SK-N-SH (cell line): ENCODE data around the gene NIPAL3. TPM values are rescaled to one million over a fixed set of nuclear protein-coding genes. Genes with fewer than 3 reads are reported as not detected.

Experiments
- CTCF ChIA-PET: fragments of 300-600, 350-600 bp; formaldehyde crosslinking; extraction: SDS; loops from one replicate; lab custom pipeline; 2021; lab: Yijun Ruan, JAX
- POLR2A ChIA-PET: fragments of 350-600 bp; sonication (Branson Sonifier 250); formaldehyde crosslinking; extraction: SDS; loops from one replicate; lab custom pipeline; 2020; ENCODE audit warnings: antibody characterized with exemption, inconsistent platforms; lab: Yijun Ruan, JAX
- DNase-seq: peaks from one replicate; pipeline ENCODE4 v3.0.0; 2012
- H2AFZ ChIP-seq: fragments of 200-600 bp; sonication (generic); 2 replicates; pipeline ENCODE4 v1.8.1; 2016; ENCODE audit warnings: antibody characterized with exemption, mild to moderate bottlenecking, low read depth
- H3F3A ChIP-seq: fragments of 200-600 bp; sonication (generic); replicated peaks from 2 replicates; pipeline ENCODE3; 2016; ENCODE audit warnings: antibody characterized with exemption, mild to moderate bottlenecking; ENCODE audit not compliant: insufficient read depth
- H3K27ac ChIP-seq, 2 experiments: fragments of 200-500 bp in 1 of 2; fragments of 200-600 bp in 1 of 2; sonication (Bioruptor generic) in 1 of 2; sonication (generic), shearing (Covaris generic) in 1 of 2; 2 replicates each; pipeline versions ENCODE4 v1.5.1 to v1.6.1; 2014 to 2016; ENCODE audit warnings: low read depth in 2 of 2, inconsistent platforms in 1 of 2, low read length in 1 of 2, mild to moderate bottlenecking in 1 of 2, mixed read lengths in 1 of 2
- H3K27me3 ChIP-seq: fragments of 200-600 bp; sonication (generic), shearing (Covaris generic); 2 replicates; pipeline ENCODE4 v1.6.1; 2016; ENCODE audit warnings: mixed run types; ENCODE audit not compliant: insufficient read depth
- H3K36me3 ChIP-seq, 2 experiments: fragments of 200-500 bp in 1 of 2; fragments of 200-600 bp in 1 of 2; sonication (Bioruptor generic) in 1 of 2; sonication (generic) in 1 of 2; replicated peaks in 1 of 2; 2 replicates each; pipeline versions ENCODE3 to v1.5.1; 2014 to 2016; ENCODE audit warnings: low read length in 1 of 2, mild to moderate bottlenecking in 1 of 2; ENCODE audit not compliant: insufficient read depth in 2 of 2, control insufficient read depth in 1 of 2
- H3K4me1 ChIP-seq, 2 experiments: fragments of 200-500 bp in 1 of 2; fragments of 200-600 bp in 1 of 2; sonication (Bioruptor generic) in 1 of 2; sonication (generic), shearing (Covaris generic) in 1 of 2; 2 replicates each; pipeline versions ENCODE4 v1.5.1 to v1.6.1; 2014 to 2016; ENCODE audit warnings: low read depth in 1 of 2, low read length in 1 of 2, mixed run types in 1 of 2; ENCODE audit not compliant: insufficient read depth in 2 of 2, control insufficient read depth in 1 of 2
- H3K4me2 ChIP-seq: fragments of 200-600 bp; sonication (generic), shearing (Covaris generic); 2 replicates; pipeline ENCODE4 v1.6.1; 2017; ENCODE audit warnings: mixed run types
- H3K4me3 ChIP-seq, 2 experiments: fragments of 200-500 bp in 1 of 2; fragments of 200-600 bp in 1 of 2; sonication (Bioruptor generic) in 1 of 2; sonication (generic), shearing (Covaris generic) in 1 of 2; 2 replicates each; pipeline versions ENCODE4 v1.5.1 to v1.8.1; 2014 to 2016; ENCODE audit warnings: low read depth in 2 of 2, inconsistent platforms in 1 of 2, low read length in 1 of 2, mild to moderate bottlenecking in 1 of 2, mixed read lengths in 1 of 2, moderate library complexity in 1 of 2
- H3K79me2 ChIP-seq: fragments of 200-600 bp; sonication (generic); 2 replicates; pipeline ENCODE4 v1.8.1; 2017; ENCODE audit warnings: mild to moderate bottlenecking; ENCODE audit not compliant: insufficient read depth
- H3K9ac ChIP-seq: fragments of 200-600 bp; sonication (generic); 2 replicates; pipeline ENCODE4 v1.6.1; 2017; ENCODE audit warnings: mixed run types
- H3K9me2 ChIP-seq: fragments of 200-600 bp; sonication (generic); 2 replicates; pipeline ENCODE4 v1.6.1; 2017; ENCODE audit warnings: mixed run types
- H3K9me3 ChIP-seq: fragments of 200-600 bp; sonication (generic); 2 replicates; pipeline ENCODE4 v1.6.1; 2017; ENCODE audit warnings: mixed run types, mild to moderate bottlenecking, moderate library complexity
- H4K20me1 ChIP-seq: fragments of 200-600 bp; sonication (generic); 2 replicates; pipeline ENCODE4 v1.6.1; 2017; ENCODE audit warnings: mild to moderate bottlenecking, mixed run types; ENCODE audit not compliant: insufficient read depth
- CHD2 ChIP-seq: fragments of 150-350 bp; IDR thresholded peaks from 2 replicates; pipeline ENCODE4 v1.6.1; 2018; ENCODE audit warnings: low read length; ENCODE audit not compliant: partially characterized antibody
- EP300 ChIP-seq, 2 experiments: IDR thresholded peaks; 2 replicates each; pipeline versions ENCODE4 v1.4.0 to v1.6.1; 2012; ENCODE audit warnings: borderline replicate concordance in 1 of 2, low read depth in 1 of 2, low read length in 1 of 2
- JUND ChIP-seq: IDR thresholded peaks from 2 replicates; pipeline ENCODE4 v1.4.0; 2012
- MXI1 ChIP-seq: IDR thresholded peaks from 2 replicates; pipeline ENCODE4 v1.6.1; 2012; ENCODE audit warnings: mild to moderate bottlenecking, low read depth, low read length, improper control_type of control experiment
- POLR2AphosphoS5 ChIP-seq: IDR thresholded peaks from 2 replicates; pipeline ENCODE4 v1.6.1; 2012; ENCODE audit warnings: low read depth, low read length
- RAD21 ChIP-seq: IDR thresholded peaks from 2 replicates; pipeline ENCODE4 v1.6.1; 2012; ENCODE audit warnings: mild to moderate bottlenecking, low read length
- RFX5 ChIP-seq: IDR thresholded peaks from 2 replicates; pipeline ENCODE4 v1.6.1; 2012; ENCODE audit warnings: mild to moderate bottlenecking, improper control_type of control experiment, low read length
- RXRA ChIP-seq: IDR thresholded peaks from 2 replicates; pipeline ENCODE4 v1.4.0; 2012; ENCODE audit warnings: low read depth, mild to moderate bottlenecking, borderline replicate concordance
- SMC3 ChIP-seq: IDR thresholded peaks from 2 replicates; pipeline ENCODE4 v1.6.1; 2012; ENCODE audit warnings: low read depth, low read length, improper control_type of control experiment
- TAF1 ChIP-seq: IDR thresholded peaks from 2 replicates; pipeline ENCODE4 v1.6.1; 2012; ENCODE audit warnings: low read depth, mild to moderate bottlenecking, low read length, moderate library complexity, borderline replicate concordance
- YY1 ChIP-seq: IDR thresholded peaks from 2 replicates; pipeline ENCODE4 v1.4.0; 2012; ENCODE audit warnings: low read depth, mild to moderate bottlenecking
- WGBS: methylation state at CpG from one replicate; pipeline ENCODE4 v1.1.6; 2017; ENCODE audit warnings: low lambda C conversion rate; 5-methylcytosine and 5-hydroxymethylcytosine counted together
- polyA plus RNA-seq, 3 experiments: library from polyadenylated mRNA; depleted of rRNA; stranded (reverse); fragments of >200 nt; gene quantifications; 2 replicates each; pipeline ENCODE4 v1.2.3, GENCODE V29; 2012
- TF ChIP-seq, protein P1 (sequence below): fragments of 150-350 bp; IDR thresholded peaks from 2 replicates; pipeline ENCODE4 v1.6.1; 2017; ENCODE audit warnings: antibody characterized with exemption, low read length, low read depth, borderline replicate concordance
- TF ChIP-seq, protein P2 (sequence below): fragments of 150-350 bp; IDR thresholded peaks from 2 replicates; pipeline ENCODE4 v1.6.1; 2016; ENCODE audit warnings: mild to moderate bottlenecking, low read depth, low read length
- TF ChIP-seq, protein P3 (sequence below): fragments of 200-600 bp; sonication (generic); IDR thresholded peaks from 2 replicates; pipeline ENCODE4 v1.6.1; 2017; ENCODE audit warnings: antibody characterized with exemption, mild to moderate bottlenecking, moderate library complexity
- TF ChIP-seq, protein P4 (sequence below): IDR thresholded peaks from 2 replicates; pipeline ENCODE4 v1.4.0; 2012; ENCODE audit warnings: low read depth

NIPAL3 gene
- polyA plus RNA-seq, 1 of the 3 experiments (the other 2 are of a cell fraction) = 20.3 TPM

DNA sequence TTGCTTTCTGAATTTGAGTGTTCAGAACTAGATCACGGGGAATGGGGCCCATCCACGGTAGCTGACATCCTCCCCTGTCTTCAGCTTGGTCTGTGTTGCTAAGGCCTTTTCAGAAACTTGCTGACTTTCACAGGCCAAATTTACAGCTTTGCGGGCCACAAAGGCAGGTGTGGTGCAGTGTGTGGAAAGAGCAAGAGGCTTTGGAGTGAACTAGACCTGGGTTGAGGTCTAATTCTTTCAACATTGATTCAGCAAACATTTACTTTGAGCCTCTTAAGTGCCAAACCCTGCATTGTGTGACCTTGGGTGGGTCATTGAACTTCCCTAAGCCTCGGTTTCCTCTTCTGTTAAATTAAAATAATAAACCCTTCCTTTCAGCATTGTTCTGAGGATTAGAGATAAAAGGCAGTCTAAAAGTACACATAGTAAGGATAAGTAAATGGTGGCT lies 26.3 kb upstream of the NIPAL3 start:
- Histone ChIP-seq H3K9me3 (no peaks in the 10 kb centered on the region), H3K9me2 (no peaks in the 10 kb centered on the region), H3F3A (peaks cover 13% of the 10 kb centered on the region), H3K4me2 (no peak overlapping the region), H3K9ac (no peak overlapping the region), H3K4me1 (peaks cover 5 to 18% of the 10 kb centered on the region in 2 experiments; a peak in 2 of 4 replicates), H3K36me3 (peaks cover 2 to 4% of the 10 kb centered on the region in 2 experiments), H2AFZ (no peak overlapping the region), H3K27me3 (no peaks in the 10 kb centered on the region), H4K20me1 (no peaks in the 10 kb centered on the region), H3K79me2 (no peaks in the 10 kb centered on the region; the same call in 1 of the 2 replicates), H3K27ac (no peak overlapping the region), H3K4me3 (no peak overlapping the region)
- CTCF ChIA-PET = interaction anchor here (8.9 kb wide), 1 partner anchor 189 kb away, joined by 106 read pairs; no protein-coding TSS in a partner anchor
- POLR2A ChIA-PET = no interaction called here
- DNase-seq = no peak
- TF ChIP-seq RAD21 (no peak), MXI1 (no peak), RFX5 (no peak), EP300 (IDR thresholded peaks at IDR 0.05; ENCODE audit: borderline replicate concordance in 1 of 2, low read depth in 1 of 2, low read length in 1 of 2) (no peak), YY1 (no peak), RXRA (no peak), JUND (no peak)
- TF ChIP-seq, protein P1, sequence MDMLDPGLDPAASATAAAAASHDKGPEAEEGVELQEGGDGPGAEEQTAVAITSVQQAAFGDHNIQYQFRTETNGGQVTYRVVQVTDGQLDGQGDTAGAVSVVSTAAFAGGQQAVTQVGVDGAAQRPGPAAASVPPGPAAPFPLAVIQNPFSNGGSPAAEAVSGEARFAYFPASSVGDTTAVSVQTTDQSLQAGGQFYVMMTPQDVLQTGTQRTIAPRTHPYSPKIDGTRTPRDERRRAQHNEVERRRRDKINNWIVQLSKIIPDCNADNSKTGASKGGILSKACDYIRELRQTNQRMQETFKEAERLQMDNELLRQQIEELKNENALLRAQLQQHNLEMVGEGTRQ = no peak
- TF ChIP-seq, protein P2, sequence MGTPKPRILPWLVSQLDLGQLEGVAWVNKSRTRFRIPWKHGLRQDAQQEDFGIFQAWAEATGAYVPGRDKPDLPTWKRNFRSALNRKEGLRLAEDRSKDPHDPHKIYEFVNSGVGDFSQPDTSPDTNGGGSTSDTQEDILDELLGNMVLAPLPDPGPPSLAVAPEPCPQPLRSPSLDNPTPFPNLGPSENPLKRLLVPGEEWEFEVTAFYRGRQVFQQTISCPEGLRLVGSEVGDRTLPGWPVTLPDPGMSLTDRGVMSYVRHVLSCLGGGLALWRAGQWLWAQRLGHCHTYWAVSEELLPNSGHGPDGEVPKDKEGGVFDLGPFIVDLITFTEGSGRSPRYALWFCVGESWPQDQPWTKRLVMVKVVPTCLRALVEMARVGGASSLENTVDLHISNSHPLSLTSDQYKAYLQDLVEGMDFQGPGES = no peak
- TF ChIP-seq, protein P3, sequence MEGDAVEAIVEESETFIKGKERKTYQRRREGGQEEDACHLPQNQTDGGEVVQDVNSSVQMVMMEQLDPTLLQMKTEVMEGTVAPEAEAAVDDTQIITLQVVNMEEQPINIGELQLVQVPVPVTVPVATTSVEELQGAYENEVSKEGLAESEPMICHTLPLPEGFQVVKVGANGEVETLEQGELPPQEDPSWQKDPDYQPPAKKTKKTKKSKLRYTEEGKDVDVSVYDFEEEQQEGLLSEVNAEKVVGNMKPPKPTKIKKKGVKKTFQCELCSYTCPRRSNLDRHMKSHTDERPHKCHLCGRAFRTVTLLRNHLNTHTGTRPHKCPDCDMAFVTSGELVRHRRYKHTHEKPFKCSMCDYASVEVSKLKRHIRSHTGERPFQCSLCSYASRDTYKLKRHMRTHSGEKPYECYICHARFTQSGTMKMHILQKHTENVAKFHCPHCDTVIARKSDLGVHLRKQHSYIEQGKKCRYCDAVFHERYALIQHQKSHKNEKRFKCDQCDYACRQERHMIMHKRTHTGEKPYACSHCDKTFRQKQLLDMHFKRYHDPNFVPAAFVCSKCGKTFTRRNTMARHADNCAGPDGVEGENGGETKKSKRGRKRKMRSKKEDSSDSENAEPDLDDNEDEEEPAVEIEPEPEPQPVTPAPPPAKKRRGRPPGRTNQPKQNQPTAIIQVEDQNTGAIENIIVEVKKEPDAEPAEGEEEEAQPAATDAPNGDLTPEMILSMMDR = no peak
- 89% methylated on average over 4 of the region's 4 CpGs for WGBS

DNA sequence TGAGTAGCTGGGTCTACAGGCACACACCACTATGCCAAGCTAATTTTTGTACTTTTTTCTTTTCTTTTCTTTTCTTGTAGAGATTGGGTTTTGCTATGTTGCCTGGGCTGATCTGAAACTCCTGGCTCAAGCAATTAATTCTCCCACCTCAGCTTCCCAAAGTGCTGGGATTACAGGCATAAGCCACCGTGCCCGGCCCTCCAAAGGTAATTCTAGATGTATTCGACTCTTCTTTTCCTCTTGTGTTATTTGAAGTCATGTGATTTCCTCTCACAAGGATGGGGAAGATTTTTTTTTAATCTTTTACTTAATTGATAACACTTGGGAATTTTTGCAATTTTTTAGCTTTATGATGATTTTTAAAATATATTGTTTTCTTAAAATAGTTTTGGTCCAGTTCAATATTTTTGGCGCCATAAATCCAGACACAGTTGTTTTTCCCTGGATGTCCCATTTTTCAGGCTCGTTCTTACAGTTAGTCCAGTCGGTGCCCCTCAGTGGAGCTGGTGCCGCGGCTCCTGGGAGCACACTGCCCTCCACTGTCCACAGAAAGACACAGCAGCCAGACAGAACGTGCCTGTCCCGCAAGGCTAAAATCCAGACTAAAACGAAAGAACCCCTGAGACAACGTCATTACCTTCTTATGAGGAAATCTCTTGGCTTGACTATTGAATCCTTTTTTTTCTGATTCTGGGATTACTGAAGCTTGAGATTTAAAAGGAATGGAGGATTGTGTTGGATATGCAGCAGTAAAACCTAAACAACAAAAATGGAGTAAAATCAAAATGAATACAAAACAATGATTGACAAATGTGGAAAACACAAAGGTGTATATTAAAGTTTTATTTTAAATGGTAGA lies 24.4 kb upstream of the NIPAL3 start:
- peak overlapping the region; percentile 11; the same call in 1 of the 2 replicates for H3K9ac ChIP-seq
- DNase-seq = peak; percentile 78
- H3K27me3 ChIP-seq = no peaks in the 10 kb centered on the region
- H3K36me3 ChIP-seq = peaks cover 2 to 4% of the 10 kb centered on the region in 2 experiments
- no peaks in the 10 kb centered on the region for H3K9me2 ChIP-seq
- peak overlapping the region in 1 of 2 experiments; percentile 37; a peak in 1 of 4 replicates for H3K27ac ChIP-seq
- H3F3A ChIP-seq = peaks cover 15% of the 10 kb centered on the region
- H3K4me1 ChIP-seq = peaks cover 4 to 15% of the 10 kb centered on the region in 2 experiments; a peak in 3 of 4 replicates
- H3K9me3 ChIP-seq = no peaks in the 10 kb centered on the region
- 17% methylated on average over 12 of the region's 12 CpGs for WGBS
- CTCF ChIA-PET = interaction anchor here (0.6 to 6.7 kb wide), 102 partner anchors 8 to 1232 kb away, joined by 3 to 451 read pairs (median 5); partner anchors contain the start of genes IFNLR1, NIPAL3 and STPG1
- POLR2A ChIA-PET = interaction anchor here (0.7 kb wide), 1 partner anchor 204 kb away, joined by 3 read pairs; the partner anchor contains the start of gene IFNLR1
- no peaks in the 10 kb centered on the region for H4K20me1 ChIP-seq
- no peaks in the 10 kb centered on the region; the same call in 1 of the 2 replicates for H3K79me2 ChIP-seq
- H2AFZ ChIP-seq = peak overlapping the region; percentile 58
- no peak overlapping the region for H3K4me2 ChIP-seq
- H3K4me3 ChIP-seq = no peak overlapping the region; a peak in 1 of 4 replicates
- TF ChIP-seq TAF1 (0 out of 2 replicates have a peak, but pooled peaks have one; percentile 12), POLR2AphosphoS5 (no peak), SMC3 (peak; percentile 97), CHD2 (peak; percentile 35), JUND (no peak), RAD21 (peak; percentile 98)
- TF ChIP-seq, protein P3 = peak; percentile 98
- TF ChIP-seq, protein P4, sequence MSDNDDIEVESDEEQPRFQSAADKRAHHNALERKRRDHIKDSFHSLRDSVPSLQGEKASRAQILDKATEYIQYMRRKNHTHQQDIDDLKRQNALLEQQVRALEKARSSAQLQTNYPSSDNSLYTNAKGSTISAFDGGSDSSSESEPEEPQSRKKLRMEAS = peak; percentile 35; the same call in 1 of the 2 replicates
- TF ChIP-seq, all 33 proteins: peak for 6
